Epithelial cell of proximal tubule (primary cell): ENCODE data around the gene DIABLO. TPM values are rescaled to one million over a fixed set of nuclear protein-coding genes. Genes with fewer than 3 reads are reported as not detected.

Source experiments
- DNase-seq: peaks from one replicate; pipeline ENCODE4 v3.0.0-alpha.2; 2011; ENCODE audit warnings: low read depth
- H3K4me3 ChIP-seq: 2 replicates; pipeline ENCODE4 v1.5.1; 2011; ENCODE audit warnings: low read depth, mild to moderate bottlenecking, low read length
- CTCF ChIP-seq: conservative IDR thresholded peaks from 2 replicates; pipeline ENCODE4 v1.5.1; 2012; ENCODE audit warnings: low read depth, mild to moderate bottlenecking, low read length
- total RNA-seq: library from RNA; depleted of rRNA; stranded (reverse); fragments of >200 nt; gene quantifications from 2 replicates; pipeline ENCODE4 v1.2.3, GENCODE V29; 2015

Gene DIABLO
- total RNA-seq, 1 donor from 2014 or later, result 123 TPM

DNA sequence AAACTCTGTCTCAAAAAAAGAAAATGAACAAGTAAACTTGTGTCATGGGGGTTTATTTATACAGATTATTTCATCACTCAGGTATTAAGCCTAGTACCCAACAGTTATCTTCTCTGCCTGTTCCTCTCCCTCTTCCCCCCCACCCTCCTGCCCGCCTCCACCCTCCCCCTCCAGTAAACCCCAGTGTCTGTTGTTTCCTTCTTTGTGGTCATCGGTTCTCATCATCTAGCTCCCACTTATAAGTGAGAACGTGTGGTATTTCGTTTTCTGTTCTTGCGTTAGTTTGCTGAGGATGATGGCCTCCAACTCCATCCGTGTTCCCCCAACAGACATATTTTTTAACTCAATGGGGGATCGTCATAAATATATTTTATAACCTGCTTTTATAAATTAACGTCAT lies 64.2 kb downstream of the DIABLO start:
- DNase-seq, result no peak
- no peak overlapping the region for H3K4me3 ChIP-seq
- TF ChIP-seq CTCF, result no peak

DNA sequence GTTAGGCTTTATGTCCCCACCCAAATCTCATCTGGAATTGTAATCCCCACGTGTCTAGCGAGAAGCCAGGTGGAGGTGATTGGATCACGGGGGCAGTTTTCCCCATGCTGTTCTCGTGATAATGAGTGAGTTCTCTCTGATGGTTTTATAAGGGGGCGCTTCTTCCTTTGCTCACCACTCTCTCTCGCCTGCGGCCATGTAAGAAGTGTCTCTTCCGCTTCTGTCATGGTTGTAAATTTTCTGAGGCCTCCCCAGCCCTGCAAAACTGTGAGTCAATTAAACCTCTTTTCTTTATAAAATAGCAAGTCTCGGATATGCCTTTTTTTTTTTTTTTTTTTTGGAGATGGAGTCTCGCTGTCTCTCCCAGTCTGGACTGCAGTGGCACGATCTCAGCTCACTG lies 65.1 kb downstream of the DIABLO start:
- no peak overlapping the region for H3K4me3 ChIP-seq
- no peak for TF ChIP-seq CTCF
- no peak for DNase-seq

- no peak for TF ChIP-seq CTCF
- no peak overlapping the region for H3K4me3 ChIP-seq
- DNase-seq, result no peak
Observed at GRCh38 chr12:122159882-122160281, 66.0 kb downstream of the DIABLO start.

DNA sequence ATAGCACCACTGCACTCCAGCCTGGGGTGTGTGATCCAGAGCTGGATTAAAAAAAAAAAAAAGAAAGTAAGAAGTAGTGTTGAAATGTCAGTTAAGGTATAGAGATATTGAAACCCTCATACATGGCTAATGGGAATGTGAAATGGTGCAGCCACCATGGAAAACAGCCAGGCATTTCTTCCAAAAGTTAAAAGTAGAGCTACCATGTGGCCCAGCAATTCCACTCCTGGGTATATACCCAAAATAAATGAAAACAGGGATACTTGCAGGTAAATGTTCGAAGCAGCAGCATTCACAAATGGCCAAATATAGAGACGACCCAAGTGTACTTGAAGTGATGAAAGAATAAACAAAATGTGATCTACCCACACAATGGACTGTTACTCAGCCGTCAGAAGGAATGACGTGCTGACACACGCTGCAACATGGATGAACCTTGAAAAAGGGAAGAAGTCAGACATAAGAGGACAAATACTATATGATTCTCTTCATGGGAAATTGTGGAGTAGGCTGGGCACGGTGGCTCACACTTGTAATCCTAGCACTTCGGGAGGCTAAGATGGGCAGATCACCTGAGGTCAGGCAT lies 67.1 kb downstream of the DIABLO start:
- DNase-seq, result no peak
- no peak overlapping the region for H3K4me3 ChIP-seq
- no peak for TF ChIP-seq CTCF

Other genes with a start within 250 kb of the DIABLO start
- gene BCL7A, start 204.2 kb downstream of the DIABLO start, total RNA-seq, result 12.4 and 15.3 TPM in 2 replicates
- gene MLXIP, start 147.3 kb downstream of the DIABLO start, total RNA-seq, result 17.5 and 18.5 TPM in 2 replicates
- gene IL31, start 51.8 kb downstream of the DIABLO start, total RNA-seq, result not detected in 2 replicates
- 2.5 TPM in 1 of 2 replicates, not detected in the other for gene LRRC43, start 42.9 kb downstream of the DIABLO start, total RNA-seq
- 0.58 and 1.4 TPM in 2 replicates for gene B3GNT4, start 22.3 kb downstream of the DIABLO start, total RNA-seq
- 15.1 and 23.4 TPM in 2 replicates for gene VPS33A, start 40.4 kb upstream of the DIABLO start, total RNA-seq
- gene CLIP1, start 196.6 kb upstream of the DIABLO start, total RNA-seq, result 38.3 and 49.6 TPM in 2 replicates